Nephron (organoid): ENCODE results near the gene COBLL1.
"Not testable (repeated sequence)": the region's sequence is repeated elsewhere in the genome, so short reads cannot be mapped to it uniquely, and the experiment has no call there.

Source experiments
- H3K27ac Mint-ChIP-seq, 3 experiments: 2 replicates each; pipeline ENCODE4 v1.8.0; 2020; ENCODE audit warnings: mixed read lengths in 3 of 3, mild to moderate bottlenecking in 2 of 3, moderate library complexity in 1 of 3
- H3K27me3 Mint-ChIP-seq: 2 replicates; pipeline ENCODE4 v1.8.0; 2021; ENCODE audit warnings: low read depth, mild to moderate bottlenecking, moderate library complexity, mixed read lengths
- H3K36me3 Mint-ChIP-seq: 2 replicates; pipeline ENCODE4 v1.8.0; 2020; ENCODE audit warnings: low read depth, mixed read lengths
- H3K4me1 Mint-ChIP-seq: 2 replicates; pipeline ENCODE4 v1.8.0; 2020; ENCODE audit warnings: mixed read lengths
- H3K4me3 Mint-ChIP-seq, 3 experiments: 2 replicates each; pipeline ENCODE4 v1.8.0; 2020; ENCODE audit warnings: mild to moderate bottlenecking in 3 of 3, mixed read lengths in 3 of 3, moderate library complexity in 2 of 3
- H3K9me3 Mint-ChIP-seq: 2 replicates; pipeline ENCODE4 v1.8.0; 2020; ENCODE audit warnings: mixed read lengths
- TF ChIP-seq, protein P1 (sequence below), 3 experiments: fragments of 200-600 bp; sonication (generic); IDR thresholded peaks; one replicate each; pipeline ENCODE4 v1.5.0; 2021; ENCODE audit warnings: antibody characterized with exemption in 3 of 3; ENCODE audit not compliant: unreplicated experiment in 3 of 3

The COBLL1 gene

DNA sequence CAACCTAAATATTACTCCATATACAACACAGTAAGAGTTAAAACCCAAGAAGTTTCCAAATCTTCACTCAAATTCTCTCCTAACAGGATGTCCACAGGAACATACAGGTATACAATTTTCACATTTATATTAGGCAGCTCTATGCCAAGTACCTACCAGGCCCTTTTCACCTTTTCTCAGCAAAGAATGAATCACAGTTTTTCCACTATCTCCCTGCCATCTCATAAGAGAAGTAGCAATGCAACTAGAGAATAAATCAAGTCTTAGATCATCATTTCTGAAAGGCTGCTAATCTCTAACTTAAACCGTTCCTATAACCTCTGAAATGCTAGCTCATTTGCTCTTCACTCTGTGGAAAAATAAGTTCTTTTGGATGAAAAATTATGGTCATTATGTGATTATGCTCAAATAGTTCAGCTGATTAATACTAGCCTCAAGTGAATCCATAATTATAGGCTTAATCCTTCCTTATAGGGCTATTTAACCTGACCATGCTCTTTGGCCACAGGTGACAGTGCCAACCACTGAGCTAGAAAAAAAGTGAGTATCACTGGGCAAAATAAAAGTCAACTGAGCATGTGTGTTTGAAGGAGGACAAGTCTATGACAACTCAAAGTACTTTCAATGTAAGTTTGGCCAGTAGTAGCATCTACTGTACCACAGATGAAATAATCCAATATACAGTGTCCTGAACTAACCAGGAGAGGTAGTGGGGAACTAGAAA, 79.7 kb downstream of the COBLL1 start:
- Mint-ChIP-seq H3K36me3 (no peaks in the 10 kb centered on the region), H3K9me3 (no peaks in the 10 kb centered on the region), H3K27me3 (no peaks in the 10 kb centered on the region), H3K4me3 (no peak overlapping the region), H3K27ac (no peak overlapping the region), H3K4me1 (no peaks in the 10 kb centered on the region)
- TF ChIP-seq, protein P1, sequence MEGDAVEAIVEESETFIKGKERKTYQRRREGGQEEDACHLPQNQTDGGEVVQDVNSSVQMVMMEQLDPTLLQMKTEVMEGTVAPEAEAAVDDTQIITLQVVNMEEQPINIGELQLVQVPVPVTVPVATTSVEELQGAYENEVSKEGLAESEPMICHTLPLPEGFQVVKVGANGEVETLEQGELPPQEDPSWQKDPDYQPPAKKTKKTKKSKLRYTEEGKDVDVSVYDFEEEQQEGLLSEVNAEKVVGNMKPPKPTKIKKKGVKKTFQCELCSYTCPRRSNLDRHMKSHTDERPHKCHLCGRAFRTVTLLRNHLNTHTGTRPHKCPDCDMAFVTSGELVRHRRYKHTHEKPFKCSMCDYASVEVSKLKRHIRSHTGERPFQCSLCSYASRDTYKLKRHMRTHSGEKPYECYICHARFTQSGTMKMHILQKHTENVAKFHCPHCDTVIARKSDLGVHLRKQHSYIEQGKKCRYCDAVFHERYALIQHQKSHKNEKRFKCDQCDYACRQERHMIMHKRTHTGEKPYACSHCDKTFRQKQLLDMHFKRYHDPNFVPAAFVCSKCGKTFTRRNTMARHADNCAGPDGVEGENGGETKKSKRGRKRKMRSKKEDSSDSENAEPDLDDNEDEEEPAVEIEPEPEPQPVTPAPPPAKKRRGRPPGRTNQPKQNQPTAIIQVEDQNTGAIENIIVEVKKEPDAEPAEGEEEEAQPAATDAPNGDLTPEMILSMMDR (IDR thresholded peaks at IDR 0.05; ENCODE audit: unreplicated experiment in 3 of 3): no peak

DNA sequence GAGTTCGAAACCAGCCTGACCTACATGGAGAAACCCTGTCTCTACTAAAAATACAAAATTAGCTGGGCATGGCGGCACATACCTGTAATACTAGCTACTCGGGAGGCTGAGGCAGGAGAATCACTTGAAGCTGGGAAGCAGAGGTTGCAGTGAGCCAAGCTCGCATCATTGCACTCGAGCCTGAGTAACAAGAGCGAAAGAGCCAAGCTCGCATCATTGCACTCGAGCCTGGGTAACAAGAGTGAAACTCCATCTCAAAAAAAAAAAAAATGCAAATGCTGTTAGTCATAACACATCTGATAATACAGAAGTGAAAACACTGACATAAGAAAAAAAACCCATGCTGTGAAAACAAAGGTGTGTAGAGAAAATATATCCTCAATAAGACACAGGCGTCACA, 80.4 kb downstream of the COBLL1 start:
- not testable (repeated sequence) for H3K4me1 Mint-ChIP-seq, H3K4me3 Mint-ChIP-seq, H3K9me3 Mint-ChIP-seq, H3K27ac Mint-ChIP-seq, H3K27me3 Mint-ChIP-seq, H3K36me3 Mint-ChIP-seq

DNA sequence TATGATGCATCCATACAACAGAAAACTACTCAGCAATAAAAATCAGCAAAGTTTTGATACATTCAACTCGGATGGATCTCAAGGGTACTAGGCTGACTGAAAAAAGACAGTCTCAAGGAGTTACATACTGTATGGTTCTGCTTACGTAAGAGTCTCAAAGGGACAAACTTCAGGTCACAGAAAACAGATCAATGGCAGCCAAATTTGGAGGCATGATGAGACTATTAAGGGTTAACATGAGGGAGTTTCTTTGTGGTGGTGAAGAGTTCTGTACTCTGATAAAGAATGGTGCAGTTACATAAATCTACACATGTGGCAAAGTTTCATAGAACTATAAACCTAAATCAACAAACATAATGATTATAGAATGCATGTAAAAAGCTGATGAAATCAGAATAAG, 81.4 kb downstream of the COBLL1 start:
- H3K4me3 Mint-ChIP-seq: no peak overlapping the region
- no peaks in the 10 kb centered on the region for H3K4me1 Mint-ChIP-seq
- TF ChIP-seq, protein P1 (IDR thresholded peaks at IDR 0.05; ENCODE audit: unreplicated experiment in 3 of 3): no peak
- H3K9me3 Mint-ChIP-seq: no peaks in the 10 kb centered on the region
- H3K27ac Mint-ChIP-seq: no peak overlapping the region
- H3K36me3 Mint-ChIP-seq: no peaks in the 10 kb centered on the region
- no peaks in the 10 kb centered on the region for H3K27me3 Mint-ChIP-seq

DNA sequence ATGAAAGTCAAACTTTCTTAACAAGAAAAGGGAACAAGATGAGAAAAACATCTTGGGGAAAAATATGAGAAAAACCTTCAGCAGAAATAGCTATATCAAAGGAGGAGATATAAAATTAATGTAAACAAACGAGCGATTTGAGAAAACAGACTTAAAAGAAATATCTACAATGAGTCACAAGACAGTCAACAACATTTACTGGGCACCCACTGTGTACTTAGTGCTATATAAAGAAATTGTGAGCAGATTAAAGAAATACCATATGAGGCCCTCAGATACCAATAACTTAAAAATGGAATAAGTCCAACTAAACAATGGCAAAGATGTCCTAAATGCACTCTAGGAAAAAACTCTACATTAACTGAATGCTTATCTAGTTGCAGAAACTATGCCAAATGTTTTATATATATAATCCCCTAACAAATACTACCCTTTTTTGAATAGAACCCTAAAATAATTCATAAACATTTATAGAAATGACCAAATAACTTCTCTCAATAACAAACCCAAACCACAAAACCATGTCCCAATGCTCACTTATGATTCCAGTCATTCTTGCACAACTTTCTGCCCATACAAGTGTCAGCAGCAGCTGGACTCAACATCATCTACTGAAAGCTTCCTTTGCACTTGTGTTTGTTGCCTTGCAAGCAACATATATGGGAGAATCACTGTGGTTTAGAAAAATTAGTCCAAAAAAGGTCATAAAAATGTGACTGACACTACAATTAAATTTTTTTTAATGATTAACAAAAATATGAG, 83.5 kb downstream of the COBLL1 start:
- Mint-ChIP-seq H3K4me1 (no peaks in the 10 kb centered on the region), H3K9me3 (no peaks in the 10 kb centered on the region), H3K27ac (peak overlapping the region in 1 of 3 experiments; percentile 4), H3K27me3 (no peaks in the 10 kb centered on the region), H3K4me3 (no peak overlapping the region), H3K36me3 (no peaks in the 10 kb centered on the region)
- TF ChIP-seq, protein P1 (IDR thresholded peaks at IDR 0.05; ENCODE audit: unreplicated experiment in 3 of 3): no peak

DNA sequence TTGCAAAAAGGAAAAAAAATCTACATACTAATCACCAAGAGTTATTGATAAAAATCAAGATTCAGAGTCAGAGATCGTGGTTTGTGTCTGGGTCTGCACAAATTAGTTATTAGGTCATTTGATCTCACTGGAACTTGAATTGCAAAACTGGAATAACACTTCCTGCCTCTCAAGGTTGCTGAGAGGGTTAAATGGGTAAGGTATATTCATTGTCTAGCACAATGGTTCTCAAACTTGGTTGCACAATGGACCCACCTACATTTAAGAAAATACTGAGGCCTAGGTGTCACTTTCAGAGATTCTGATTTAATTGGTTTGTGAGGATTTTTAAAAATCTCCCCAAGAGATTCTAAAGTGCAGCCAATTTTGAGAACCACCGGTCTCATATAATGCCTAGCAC, 84.8 kb downstream of the COBLL1 start:
- Mint-ChIP-seq H3K4me1 (no peaks in the 10 kb centered on the region), H3K9me3 (no peaks in the 10 kb centered on the region), H3K27me3 (no peaks in the 10 kb centered on the region), H3K36me3 (no peaks in the 10 kb centered on the region), H3K27ac (no peak overlapping the region), H3K4me3 (no peak overlapping the region)
- TF ChIP-seq, protein P1 (IDR thresholded peaks at IDR 0.05; ENCODE audit: unreplicated experiment in 3 of 3): no peak

DNA sequence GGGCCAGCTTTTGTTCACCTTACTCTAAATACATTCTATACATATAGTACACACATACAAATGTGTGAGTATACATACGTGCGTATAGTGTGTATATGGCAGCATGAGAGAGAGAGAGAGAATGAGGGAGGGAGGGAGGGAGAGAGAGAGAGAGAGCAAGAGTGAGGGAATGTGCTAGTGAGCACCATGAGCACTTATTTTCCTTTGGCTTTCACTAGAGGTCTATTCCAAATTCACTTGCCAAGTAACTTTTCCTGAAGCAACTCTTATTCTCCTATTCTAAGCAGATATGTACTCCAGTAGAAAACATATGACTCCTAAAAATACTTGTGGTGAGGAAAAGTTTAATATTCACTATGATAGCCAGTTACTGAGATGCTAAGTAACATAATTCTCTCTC, 85.7 kb downstream of the COBLL1 start:
- TF ChIP-seq, protein P1 (IDR thresholded peaks at IDR 0.05; ENCODE audit: unreplicated experiment in 3 of 3): no peak
- Mint-ChIP-seq H3K4me3 (no peak overlapping the region), H3K36me3 (no peaks in the 10 kb centered on the region), H3K27ac (no peak overlapping the region), H3K9me3 (no peaks in the 10 kb centered on the region), H3K27me3 (no peaks in the 10 kb centered on the region), H3K4me1 (no peaks in the 10 kb centered on the region)
